Activated naive CD8-positive, alpha-beta T cell treated with anti-CD3 and anti-CD28 coated beads, Interleukin-2, amount 50 U/mL, for 16 hours (primary cell): ENCODE results near the gene PPP1CA.
A peak's percentile ranks its signal among the peaks of the same experiment; 100 is the strongest.

Experiments
- DNase-seq: peaks from one replicate; pipeline ENCODE4 v3.0.0-alpha.2; 2020; ENCODE audit warnings: low read depth, low spot score

The PPP1CA gene

GRCh38 chr11:67369801-67370284, 31.8 kb downstream of the PPP1CA start:
- DNase-seq, result no peak

GRCh38 chr11:67369275-67369674, 32.4 kb downstream of the PPP1CA start:
- no peak for DNase-seq

GRCh38 chr11:67368621-67369020, 33.0 kb downstream of the PPP1CA start:
- DNase-seq, result no peak

- DNase-seq, result no peak
These were observed 33.9 kb downstream of the PPP1CA start for GRCh38 chr11:67367761-67368227.

- DNase-seq, result no peak
These were observed 34.5 kb downstream of the PPP1CA start for GRCh38 chr11:67366961-67367760.

- no peak for DNase-seq
These were observed 35.1 kb downstream of the PPP1CA start for GRCh38 chr11:67366546-67366945.

- DNase-seq, result no peak
These were observed 35.8 kb downstream of the PPP1CA start for GRCh38 chr11:67365736-67366444.

- DNase-seq, result no peak
These were observed 36.6 kb downstream of the PPP1CA start for GRCh38 chr11:67364783-67365722.

- no peak for DNase-seq
These were observed 37.5 kb downstream of the PPP1CA start for GRCh38 chr11:67364169-67364568.

- no peak for DNase-seq
These were observed 43.6 kb downstream of the PPP1CA start for GRCh38 chr11:67357831-67358670.

- DNase-seq, result peak; percentile 40
These were observed 44.6 kb downstream of the PPP1CA start for GRCh38 chr11:67356864-67357561.

- DNase-seq, result no peak
These were observed 45.2 kb downstream of the PPP1CA start for GRCh38 chr11:67356387-67356863.

GRCh38 chr11:67355794-67356386, 45.8 kb downstream of the PPP1CA start:
- DNase-seq, result no peak

GRCh38 chr11:67355023-67355793, 46.5 kb downstream of the PPP1CA start:
- no peak for DNase-seq

GRCh38 chr11:67354075-67355022, 47.3 kb downstream of the PPP1CA start:
- no peak for DNase-seq

- DNase-seq, result peak; percentile 94
These were observed 48.2 kb downstream of the PPP1CA start, which contains the start of gene POLD4 for GRCh38 chr11:67353317-67354074. TSS of gene POLD4 (minus strand) at chr11:67353546. CDS start at chr11:67353399, 147 bp downstream.
